ENCODE results near the gene MGP.
A peak's percentile ranks its signal among the peaks of the same experiment; 100 is the strongest.

Gene MGP

DNA sequence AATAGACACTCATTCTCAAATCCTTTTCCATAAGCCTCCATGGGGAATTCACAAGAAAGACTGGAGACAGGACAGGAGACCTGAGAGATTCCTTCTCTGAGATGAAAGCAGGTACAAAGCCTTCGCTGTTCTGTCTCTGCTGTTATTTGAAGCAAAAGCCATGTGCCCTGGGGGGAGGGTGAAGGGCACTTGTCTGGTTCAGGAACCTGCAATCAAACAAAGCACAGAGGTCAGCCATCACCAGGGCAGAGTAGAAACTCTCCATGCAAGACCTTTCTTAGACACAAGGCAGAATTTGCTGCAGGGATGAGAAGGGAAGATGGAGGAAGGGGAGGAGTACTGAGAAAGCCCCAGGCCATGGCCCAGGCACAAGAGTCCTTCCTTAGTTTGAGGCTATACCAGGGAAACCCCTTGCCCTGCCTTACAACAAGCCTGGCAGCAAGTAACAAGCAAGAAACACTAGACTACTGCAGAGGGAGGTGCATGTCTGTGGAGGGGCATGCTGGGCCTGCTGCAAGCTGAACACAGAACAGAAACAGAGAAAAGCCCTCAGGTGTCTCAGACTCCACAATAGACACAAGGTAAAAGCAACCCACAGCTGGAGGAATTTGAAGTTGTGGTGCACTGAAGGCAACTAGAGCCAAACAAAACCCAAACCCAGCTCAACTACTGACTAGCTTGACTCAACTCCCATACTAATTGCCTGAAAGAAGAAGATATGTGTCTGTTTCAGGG lies 34.6 kb downstream of the MGP start:
- Histone ChIP-seq H3K9me3 (no peaks in the 10 kb centered on the region), H3K36me3 (no peaks in the 10 kb centered on the region), H3K4me3 (ENCODE audit: low read depth in 1 of 2, low read length in 1 of 2) (no peak overlapping the region), H3K4me1 (ENCODE audit: control insufficient read depth in 1 of 2, insufficient read depth in 1 of 2, low read depth in 1 of 2, low read length in 1 of 2) (no peaks in the 10 kb centered on the region), H3K27me3 (no peaks in the 10 kb centered on the region), H3K27ac (no peak overlapping the region)
- no peak for TF ChIP-seq CTCF (IDR thresholded peaks at IDR 0.05)

GRCh38 chr12:14849661-14850060 lies 36.0 kb downstream of the MGP start:
- Histone ChIP-seq H3K27me3 (no peaks in the 10 kb centered on the region), H3K27ac (no peak overlapping the region), H3K9me3 (no peaks in the 10 kb centered on the region), H3K4me1 (ENCODE audit: control insufficient read depth in 1 of 2, insufficient read depth in 1 of 2, low read depth in 1 of 2, low read length in 1 of 2) (no peaks in the 10 kb centered on the region), H3K4me3 (ENCODE audit: low read depth in 1 of 2, low read length in 1 of 2) (no peak overlapping the region), H3K36me3 (no peaks in the 10 kb centered on the region)
- no peak for TF ChIP-seq CTCF (IDR thresholded peaks at IDR 0.05)

GRCh38 chr12:14846876-14847580 lies 38.6 kb downstream of the MGP start:
- H3K36me3 ChIP-seq: no peaks in the 10 kb centered on the region
- no peaks in the 10 kb centered on the region for H3K27me3 ChIP-seq
- H3K4me3 ChIP-seq (ENCODE audit: low read depth in 1 of 2, low read length in 1 of 2): no peak overlapping the region
- no peaks in the 10 kb centered on the region for H3K4me1 ChIP-seq (ENCODE audit: control insufficient read depth in 1 of 2, insufficient read depth in 1 of 2, low read depth in 1 of 2, low read length in 1 of 2)
- H3K9me3 ChIP-seq: no peaks in the 10 kb centered on the region
- no peak overlapping the region for H3K27ac ChIP-seq
- TF ChIP-seq CTCF (IDR thresholded peaks at IDR 0.05): no peak

- Histone ChIP-seq H3K36me3 (no peaks in the 10 kb centered on the region), H3K9me3 (no peaks in the 10 kb centered on the region), H3K4me3 (ENCODE audit: low read depth in 1 of 2, low read length in 1 of 2) (no peak overlapping the region), H3K27me3 (peaks cover 6% of the 10 kb centered on the region), H3K4me1 (ENCODE audit: control insufficient read depth in 1 of 2, insufficient read depth in 1 of 2, low read depth in 1 of 2, low read length in 1 of 2) (no peaks in the 10 kb centered on the region), H3K27ac (no peak overlapping the region)
- TF ChIP-seq CTCF (IDR thresholded peaks at IDR 0.05): no peak
Observed at GRCh38 chr12:14846042-14846587, 39.5 kb downstream of the MGP start.

- Histone ChIP-seq H3K36me3 (no peaks in the 10 kb centered on the region), H3K27me3 (peaks cover 11% of the 10 kb centered on the region), H3K4me3 (ENCODE audit: low read depth in 1 of 2, low read length in 1 of 2) (no peak overlapping the region), H3K27ac (no peak overlapping the region), H3K9me3 (no peaks in the 10 kb centered on the region), H3K4me1 (ENCODE audit: control insufficient read depth in 1 of 2, insufficient read depth in 1 of 2, low read depth in 1 of 2, low read length in 1 of 2) (no peaks in the 10 kb centered on the region)
- peak; percentile 72 for TF ChIP-seq CTCF (IDR thresholded peaks at IDR 0.05)
Observed at GRCh38 chr12:14845350-14845750, 40.3 kb downstream of the MGP start.

All from neutrophil (primary cell).